GM18498 (cell line): ENCODE data around the gene PAX3.

Source experiments
- ATAC-seq: cut with Tn5 transposase; IDR thresholded peaks from one replicate; pipeline ENCODE4 v1.9.1; 2021; ENCODE audit warnings: mild to moderate bottlenecking, moderate library complexity; ENCODE audit not compliant: unreplicated experiment

Gene PAX3

GRCh38 chr2:222281506-222281905 is 17.3 kb downstream of the PAX3 start:
- ATAC-seq = no peak

GRCh38 chr2:222280795-222281194 is 18.0 kb downstream of the PAX3 start:
- no peak for ATAC-seq

GRCh38 chr2:222272446-222273015 is 26.3 kb downstream of the PAX3 start:
- no peak for ATAC-seq

- no peak for ATAC-seq
Measured at GRCh38 chr2:222271854-222272253, 26.9 kb downstream of the PAX3 start.

GRCh38 chr2:222270396-222270795 is 28.4 kb downstream of the PAX3 start:
- no peak for ATAC-seq

GRCh38 chr2:222269132-222269531 is 29.7 kb downstream of the PAX3 start:
- no peak for ATAC-seq

- no peak for ATAC-seq
Measured at GRCh38 chr2:222268311-222268990, 30.3 kb downstream of the PAX3 start.

- no peak for ATAC-seq
Measured at GRCh38 chr2:222264791-222265320, 33.9 kb downstream of the PAX3 start.

- ATAC-seq = no peak
Measured at GRCh38 chr2:222261504-222261903, 37.3 kb downstream of the PAX3 start.

- ATAC-seq = no peak
Measured at GRCh38 chr2:222257645-222258044, 41.2 kb downstream of the PAX3 start.

- ATAC-seq = no peak
Measured at GRCh38 chr2:222256250-222256649, 42.5 kb downstream of the PAX3 start.

GRCh38 chr2:222255090-222255489 is 43.7 kb downstream of the PAX3 start:
- ATAC-seq = no peak

- ATAC-seq = no peak
Measured at GRCh38 chr2:222250313-222250712, 48.5 kb downstream of the PAX3 start.

GRCh38 chr2:222249444-222249843 is 49.4 kb downstream of the PAX3 start:
- no peak for ATAC-seq

- no peak for ATAC-seq
Measured at GRCh38 chr2:222248818-222249217, 50.0 kb downstream of the PAX3 start.

- ATAC-seq = no peak
Measured at GRCh38 chr2:222248256-222248655, 50.5 kb downstream of the PAX3 start.

GRCh38 chr2:222242532-222242931 is 56.3 kb downstream of the PAX3 start:
- ATAC-seq = peak; percentile 72

- no peak for ATAC-seq
Measured at GRCh38 chr2:222241128-222241870, 57.5 kb downstream of the PAX3 start.

- ATAC-seq = no peak
Measured at GRCh38 chr2:222240676-222241049, 58.1 kb downstream of the PAX3 start.

- ATAC-seq = no peak
Measured at GRCh38 chr2:222239945-222240675, 58.7 kb downstream of the PAX3 start.

GRCh38 chr2:222239091-222239490 is 59.7 kb downstream of the PAX3 start:
- no peak for ATAC-seq
